ENCODE results near the gene NELL2. TPM values are rescaled to one million over a fixed set of nuclear protein-coding genes. Genes with fewer than 3 reads are reported as not detected.
"Not testable (repeated sequence)": the region's sequence is repeated elsewhere in the genome, so short reads cannot be mapped to it uniquely, and the experiment has no call there.

The NELL2 gene
- total and polyA plus RNA-seq, 2 donors (not counting 1 experiment from before 2014, with no cell fraction given): 0.17 TPM; not detected in 1

DNA sequence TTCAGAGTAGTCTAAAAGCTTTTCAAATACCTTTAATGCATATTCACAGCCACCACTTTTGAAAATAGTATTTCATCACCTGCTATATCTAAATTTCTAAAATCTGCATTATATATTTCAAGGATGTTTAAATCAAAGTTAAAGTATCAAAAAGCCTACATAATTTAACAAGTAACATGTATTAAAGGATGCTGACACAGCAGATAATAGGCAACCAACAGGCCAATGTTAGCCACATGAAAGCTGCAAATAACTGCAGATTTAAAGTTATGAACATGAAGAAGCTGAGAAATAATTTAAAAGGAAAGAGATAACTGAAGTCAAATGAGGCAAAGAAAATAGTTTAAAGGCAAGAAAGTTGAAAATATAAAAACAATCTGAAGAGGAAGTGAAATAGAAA, 39.8 kb upstream of the NELL2 start:
- DNase-seq (ENCODE audit: low read depth in 2 of 2): no peak
- Histone ChIP-seq H2AFZ (ENCODE audit: low read length) (no peak overlapping the region), H3K9me3 (ENCODE audit: control insufficient read depth, insufficient read depth, low read depth, low read length) (no peaks in the 10 kb centered on the region), H3K27me3 (ENCODE audit: control insufficient read depth, insufficient read depth, low read length) (no peaks in the 10 kb centered on the region), H3K4me1 (ENCODE audit: control insufficient read depth, extremely low read depth, insufficient read depth, low read length) (no peaks in the 10 kb centered on the region), H3K36me3 (ENCODE audit: control insufficient read depth, insufficient read depth, low read length) (no peaks in the 10 kb centered on the region), H3K4me3 (replicated peaks in 1 of 4; ENCODE audit: control extremely low read depth in 1 of 4, insufficient read depth in 1 of 4, low read depth in 3 of 4, low read length in 4 of 4) (no peak overlapping the region), H3K9ac (ENCODE audit: insufficient read depth, low read length) (no peak overlapping the region), H3K4me2 (ENCODE audit: extremely low read depth, insufficient read depth, low read length) (no peak overlapping the region), H3K27ac (ENCODE audit: insufficient read depth, low read length) (no peak overlapping the region), H3K79me2 (ENCODE audit: control insufficient read depth, insufficient read depth, low read length) (no peaks in the 10 kb centered on the region), H4K20me1 (ENCODE audit: control insufficient read depth, extremely low read depth, insufficient read depth, low read length) (no peaks in the 10 kb centered on the region)
- no peak for TF ChIP-seq EZH2 (IDR thresholded peaks at IDR 0.05; ENCODE audit: low read length, missing control alignments)

DNA sequence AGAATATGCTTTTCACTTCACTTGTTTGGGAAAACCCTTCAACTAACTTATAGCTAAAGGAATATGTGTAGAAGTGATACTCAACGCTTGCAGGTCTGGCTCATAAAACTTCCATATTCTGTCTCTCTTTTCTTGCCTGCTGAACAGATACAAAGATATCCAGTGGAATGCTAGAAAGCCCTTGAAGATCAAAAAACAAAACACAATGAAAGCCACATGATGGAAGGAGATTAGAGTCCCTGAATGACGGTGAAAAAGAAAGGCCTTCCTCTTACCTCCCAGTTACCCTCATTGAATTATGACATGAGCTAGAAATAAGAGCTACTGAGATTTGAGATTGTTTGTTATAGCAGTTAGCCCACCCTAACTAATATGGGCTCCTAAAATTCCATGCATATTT, 28.2 kb upstream of the NELL2 start:
- Histone ChIP-seq H3K4me1 (ENCODE audit: control insufficient read depth, extremely low read depth, insufficient read depth, low read length) (no peaks in the 10 kb centered on the region), H3K9me3 (ENCODE audit: control insufficient read depth, insufficient read depth, low read depth, low read length) (no peaks in the 10 kb centered on the region), H4K20me1 (ENCODE audit: control insufficient read depth, extremely low read depth, insufficient read depth, low read length) (no peaks in the 10 kb centered on the region), H3K36me3 (ENCODE audit: control insufficient read depth, insufficient read depth, low read length) (no peaks in the 10 kb centered on the region), H2AFZ (ENCODE audit: low read length) (no peak overlapping the region), H3K9ac (ENCODE audit: insufficient read depth, low read length) (no peak overlapping the region), H3K79me2 (ENCODE audit: control insufficient read depth, insufficient read depth, low read length) (no peaks in the 10 kb centered on the region), H3K27me3 (ENCODE audit: control insufficient read depth, insufficient read depth, low read length) (no peaks in the 10 kb centered on the region), H3K4me3 (replicated peaks in 1 of 4; ENCODE audit: control extremely low read depth in 1 of 4, insufficient read depth in 1 of 4, low read depth in 3 of 4, low read length in 4 of 4) (no peak overlapping the region), H3K27ac (ENCODE audit: insufficient read depth, low read length) (no peak overlapping the region), H3K4me2 (ENCODE audit: extremely low read depth, insufficient read depth, low read length) (no peak overlapping the region)
- DNase-seq (ENCODE audit: low read depth in 2 of 2): no peak
- TF ChIP-seq, protein P1, sequence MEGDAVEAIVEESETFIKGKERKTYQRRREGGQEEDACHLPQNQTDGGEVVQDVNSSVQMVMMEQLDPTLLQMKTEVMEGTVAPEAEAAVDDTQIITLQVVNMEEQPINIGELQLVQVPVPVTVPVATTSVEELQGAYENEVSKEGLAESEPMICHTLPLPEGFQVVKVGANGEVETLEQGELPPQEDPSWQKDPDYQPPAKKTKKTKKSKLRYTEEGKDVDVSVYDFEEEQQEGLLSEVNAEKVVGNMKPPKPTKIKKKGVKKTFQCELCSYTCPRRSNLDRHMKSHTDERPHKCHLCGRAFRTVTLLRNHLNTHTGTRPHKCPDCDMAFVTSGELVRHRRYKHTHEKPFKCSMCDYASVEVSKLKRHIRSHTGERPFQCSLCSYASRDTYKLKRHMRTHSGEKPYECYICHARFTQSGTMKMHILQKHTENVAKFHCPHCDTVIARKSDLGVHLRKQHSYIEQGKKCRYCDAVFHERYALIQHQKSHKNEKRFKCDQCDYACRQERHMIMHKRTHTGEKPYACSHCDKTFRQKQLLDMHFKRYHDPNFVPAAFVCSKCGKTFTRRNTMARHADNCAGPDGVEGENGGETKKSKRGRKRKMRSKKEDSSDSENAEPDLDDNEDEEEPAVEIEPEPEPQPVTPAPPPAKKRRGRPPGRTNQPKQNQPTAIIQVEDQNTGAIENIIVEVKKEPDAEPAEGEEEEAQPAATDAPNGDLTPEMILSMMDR (conservative IDR thresholded peaks at IDR 0.05 in 1 of 2, IDR thresholded peaks at IDR 0.05 in 1 of 2; ENCODE audit: low read depth in 1 of 2, low read length in 2 of 2): no peak
- no peak for TF ChIP-seq EZH2 (IDR thresholded peaks at IDR 0.05; ENCODE audit: low read length, missing control alignments)

DNA sequence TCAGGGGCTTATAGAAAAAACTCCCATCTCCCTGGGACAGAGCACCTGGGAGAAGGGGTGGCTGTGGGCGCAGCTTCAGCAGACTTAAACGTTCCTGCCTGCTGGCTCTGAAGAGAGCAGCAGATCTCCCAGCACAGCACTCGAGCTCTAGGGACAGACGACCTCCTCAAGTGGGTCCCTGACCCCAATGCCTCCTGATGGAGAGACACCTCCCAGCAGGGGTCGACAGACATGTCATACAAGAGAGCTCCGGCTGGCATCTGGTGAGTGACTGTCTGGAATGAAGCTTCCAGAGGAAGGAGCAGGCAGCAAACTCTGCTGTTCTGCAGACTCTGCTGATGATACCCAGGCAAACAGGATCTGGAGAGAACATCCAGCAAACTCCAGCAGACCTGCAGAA, 22.0 kb upstream of the NELL2 start:
- DNase-seq (ENCODE audit: low read depth in 2 of 2); H3K36me3 ChIP-seq (ENCODE audit: control insufficient read depth, insufficient read depth, low read length); H3K9ac ChIP-seq (ENCODE audit: insufficient read depth, low read length): not testable (repeated sequence)

DNA sequence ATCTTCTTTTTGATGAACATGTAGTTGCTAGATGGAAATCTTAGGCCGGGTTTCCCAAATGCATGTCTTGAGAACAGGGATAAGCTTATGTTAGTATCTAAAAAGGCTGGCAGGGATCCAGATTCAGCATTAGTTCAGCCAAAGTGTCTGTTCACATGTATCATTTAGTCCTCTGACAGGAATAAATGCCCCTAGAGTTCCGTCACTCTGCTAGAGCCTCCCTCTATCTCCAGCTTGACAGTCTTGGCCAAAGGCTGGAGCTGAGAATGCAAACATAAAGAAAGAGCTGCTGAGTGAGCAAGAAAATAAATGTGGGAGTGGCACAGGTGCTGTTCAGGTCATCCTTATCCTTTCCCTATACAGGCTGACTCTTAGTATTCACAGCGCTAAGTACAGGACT, 13.8 kb upstream of the NELL2 start:
- Histone ChIP-seq H3K4me1 (ENCODE audit: control insufficient read depth, extremely low read depth, insufficient read depth, low read length) (no peaks in the 10 kb centered on the region), H4K20me1 (ENCODE audit: control insufficient read depth, extremely low read depth, insufficient read depth, low read length) (no peaks in the 10 kb centered on the region), H3K79me2 (ENCODE audit: control insufficient read depth, insufficient read depth, low read length) (no peaks in the 10 kb centered on the region), H3K36me3 (ENCODE audit: control insufficient read depth, insufficient read depth, low read length) (no peaks in the 10 kb centered on the region), H3K27me3 (ENCODE audit: control insufficient read depth, insufficient read depth, low read length) (no peaks in the 10 kb centered on the region), H3K27ac (ENCODE audit: insufficient read depth, low read length) (no peak overlapping the region), H3K4me3 (replicated peaks in 1 of 4; ENCODE audit: control extremely low read depth in 1 of 4, insufficient read depth in 1 of 4, low read depth in 3 of 4, low read length in 4 of 4) (no peak overlapping the region), H3K4me2 (ENCODE audit: extremely low read depth, insufficient read depth, low read length) (no peak overlapping the region), H2AFZ (ENCODE audit: low read length) (no peak overlapping the region), H3K9ac (ENCODE audit: insufficient read depth, low read length) (no peak overlapping the region), H3K9me3 (ENCODE audit: control insufficient read depth, insufficient read depth, low read depth, low read length) (no peaks in the 10 kb centered on the region)
- DNase-seq (ENCODE audit: low read depth in 2 of 2): no peak
- TF ChIP-seq, protein P1 (conservative IDR thresholded peaks at IDR 0.05 in 1 of 2, IDR thresholded peaks at IDR 0.05 in 1 of 2; ENCODE audit: low read depth in 1 of 2, low read length in 2 of 2): no peak
- no peak for TF ChIP-seq EZH2 (IDR thresholded peaks at IDR 0.05; ENCODE audit: low read length, missing control alignments)

More for the DNA sequence above, 22.0 kb upstream of the NELL2 start:
- H3K27me3 ChIP-seq (ENCODE audit: control insufficient read depth, insufficient read depth, low read length); H3K4me2 ChIP-seq (ENCODE audit: extremely low read depth, insufficient read depth, low read length); H3K79me2 ChIP-seq (ENCODE audit: control insufficient read depth, insufficient read depth, low read length); H2AFZ ChIP-seq (ENCODE audit: low read length); H3K27ac ChIP-seq (ENCODE audit: insufficient read depth, low read length); H3K4me3 ChIP-seq (replicated peaks in 1 of 4; ENCODE audit: control extremely low read depth in 1 of 4, insufficient read depth in 1 of 4, low read depth in 3 of 4, low read length in 4 of 4); H4K20me1 ChIP-seq (ENCODE audit: control insufficient read depth, extremely low read depth, insufficient read depth, low read length); H3K9me3 ChIP-seq (ENCODE audit: control insufficient read depth, insufficient read depth, low read depth, low read length); H3K4me1 ChIP-seq (ENCODE audit: control insufficient read depth, extremely low read depth, insufficient read depth, low read length): not testable (repeated sequence)
